Activated naive CD4-positive, alpha-beta T cell treated with anti-CD3 and anti-CD28 coated beads for 36 hours (primary cell): Measurements from ENCODE around the gene HOXB9. TPM values are rescaled to one million over a fixed set of nuclear protein-coding genes. Genes with fewer than 3 reads are reported as not detected.

Experiments
- CTCF ChIA-PET: fragments of 350-600 bp; sonication (Branson Sonifier 250); formaldehyde crosslinking; loops from one replicate; lab custom pipeline; 2021; ENCODE audit warnings: antibody characterized with exemption; lab: Charles Lee
- DNase-seq: peaks from one replicate; pipeline ENCODE4 v3.0.0-alpha.2; 2020
- H3K27ac Mint-ChIP-seq: one replicate; pipeline ENCODE4 v1.8.0; 2021; ENCODE audit warnings: mild to moderate bottlenecking, mixed read lengths
- H3K27me3 Mint-ChIP-seq: one replicate; pipeline ENCODE4 v1.8.0; 2021; ENCODE audit warnings: low read depth, mixed read lengths
- H3K36me3 Mint-ChIP-seq: one replicate; pipeline ENCODE4 v1.8.0; 2021; ENCODE audit warnings: low read depth, mixed read lengths
- H3K4me1 Mint-ChIP-seq: one replicate; pipeline ENCODE4 v1.8.0; 2021; ENCODE audit warnings: low read depth, mixed read lengths
- H3K4me3 Mint-ChIP-seq: one replicate; pipeline ENCODE4 v1.8.0; 2021; ENCODE audit warnings: mild to moderate bottlenecking, moderate library complexity, mixed read lengths
- H3K9me3 Mint-ChIP-seq: one replicate; pipeline ENCODE4 v1.8.0; 2021; ENCODE audit warnings: mixed read lengths
- intact Hi-C: fragments of 100-400 bp; cut with micrococcal nuclease; formaldehyde crosslinking; loops from one replicate; pipeline ENCODE4 v1.15.1; 2023
- total RNA-seq, 2 experiments: library from RNA; stranded (reverse); gene quantifications; one replicate each; pipeline ENCODE4 v1.2.3, GENCODE V29; 2021

HOXB9 gene
- total RNA-seq, 2 experiments from 2014 or later: 6.7 to 6.9 TPM

- CTCF ChIA-PET: interaction anchor here (0.7 to 2.7 kb wide), 8 partner anchors 11 to 130 kb away, joined by 3 to 19 read pairs (median 5); partner anchors contain the start of genes HOXB5 and HOXB9
- H3K9me3 Mint-ChIP-seq: no peaks in the 10 kb centered on the region
- no peak overlapping the region for H3K27ac Mint-ChIP-seq
- peaks cover 39% of the 10 kb centered on the region for H3K4me1 Mint-ChIP-seq
- H3K27me3 Mint-ChIP-seq: peaks cover 75% of the 10 kb centered on the region
- no peaks in the 10 kb centered on the region for H3K36me3 Mint-ChIP-seq
- DNase-seq: no peak
- H3K4me3 Mint-ChIP-seq: peak overlapping the region; percentile 67
- intact Hi-C loops: loop anchor here (2.0 to 5.0 kb wide), 2 partner anchors 16 to 110 kb away; partner anchors contain the start of genes PRAC1 and PRAC2
Observed at GRCh38 chr17:48612456-48612853, 13.7 kb downstream of the HOXB9 start.

GRCh38 chr17:48611681-48612455 lies 14.3 kb downstream of the HOXB9 start:
- Mint-ChIP-seq H3K4me3 (peak overlapping the region; percentile 89), H3K27ac (no peak overlapping the region)

DNA sequence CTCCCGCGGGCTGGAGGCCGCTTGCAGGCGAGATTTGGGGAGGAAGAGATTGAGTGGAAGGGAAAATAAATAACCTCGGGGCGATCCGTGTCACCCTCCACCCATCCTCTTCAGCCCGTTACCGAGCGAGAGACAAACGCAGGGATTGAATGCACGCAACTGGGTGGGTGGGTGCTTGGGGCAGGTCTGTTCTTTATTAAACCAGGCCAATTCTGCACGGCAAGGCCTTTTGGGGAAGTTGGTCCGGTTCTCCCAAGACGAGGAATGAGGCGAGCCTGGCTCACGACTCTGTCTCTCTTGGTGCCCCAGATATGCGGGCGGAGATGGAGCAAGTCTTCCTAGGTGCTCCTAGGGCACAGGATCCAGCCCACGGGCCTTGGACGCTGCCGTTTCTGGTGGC lies 14.9 kb downstream of the HOXB9 start:
- Mint-ChIP-seq H3K9me3 (no peaks in the 10 kb centered on the region), H3K27ac (no peak overlapping the region), H3K27me3 (peaks cover 74% of the 10 kb centered on the region), H3K4me3 (peak overlapping the region; percentile 89), H3K4me1 (peaks cover 34% of the 10 kb centered on the region), H3K36me3 (no peaks in the 10 kb centered on the region)
- CTCF ChIA-PET: no interaction called here
- DNase-seq: no peak
- intact Hi-C loops: loop anchor here (5.0 kb wide), 1 partner anchor 111 kb away; the partner anchor contains the start of genes PRAC1 and PRAC2

More at GRCh38 chr17:48611681-48612455, 14.3 kb downstream of the HOXB9 start:
- peak; percentile 32 for DNase-seq
- CTCF ChIA-PET: interaction anchor here (1.5 kb wide), 1 partner anchor 14 kb away, joined by 5 read pairs; the partner anchor contains the start of gene HOXB9
- Mint-ChIP-seq H3K27me3 (peaks cover 74% of the 10 kb centered on the region), H3K4me1 (peaks cover 34% of the 10 kb centered on the region), H3K36me3 (no peaks in the 10 kb centered on the region), H3K9me3 (no peaks in the 10 kb centered on the region)
- intact Hi-C loops: loop anchor here (2.0 to 5.0 kb wide), 2 partner anchors 15 to 110 kb away; partner anchors contain the start of genes PRAC1 and PRAC2

- Mint-ChIP-seq H3K27me3 (peaks cover 71% of the 10 kb centered on the region), H3K4me3 (peak within 1 kb of the TSS; percentile 89), H3K36me3 (no peaks in the 10 kb centered on the region), H3K27ac (no peak within 1 kb of the TSS), H3K4me1 (peaks cover 33% of the 10 kb centered on the region), H3K9me3 (no peaks in the 10 kb centered on the region)
- CTCF ChIA-PET: interaction anchor here (1.2 to 2.7 kb wide), 3 partner anchors 8 to 113 kb away, joined by 5 to 15 read pairs (median 5); partner anchors contain the start of gene PRAC2
- intact Hi-C loops: loop anchor here (5.0 kb wide), 1 partner anchor 112 kb away; the partner anchor contains the start of genes PRAC1 and PRAC2
- DNase-seq: peak; percentile 77
Observed at GRCh38 chr17:48610282-48611211, 15.6 kb downstream of the HOXB9 start, which contains the start of gene HOXB7. TSS of gene HOXB7 (minus strand) at chr17:48611017. CDS start at chr17:48610918, 99 bp downstream.

- peak overlapping the region; percentile 89 for H3K4me3 Mint-ChIP-seq
- no peak for DNase-seq
- H3K36me3 Mint-ChIP-seq: no peaks in the 10 kb centered on the region
- no peak overlapping the region for H3K27ac Mint-ChIP-seq
- peaks cover 68% of the 10 kb centered on the region for H3K27me3 Mint-ChIP-seq
- H3K4me1 Mint-ChIP-seq: peaks cover 27% of the 10 kb centered on the region
- CTCF ChIA-PET: interaction anchor here (0.6 to 2.7 kb wide), 5 partner anchors 8 to 187 kb away, joined by 3 to 15 read pairs (median 5); partner anchors contain the start of gene PRAC2
- no peaks in the 10 kb centered on the region for H3K9me3 Mint-ChIP-seq
- intact Hi-C loops: loop anchor here (5.0 kb wide), 1 partner anchor 112 kb away; the partner anchor contains the start of genes PRAC1 and PRAC2
Observed at GRCh38 chr17:48609759-48610281, 16.3 kb downstream of the HOXB9 start.

GRCh38 chr17:48609033-48609432 lies 17.1 kb downstream of the HOXB9 start:
- Mint-ChIP-seq H3K4me3 (no peak overlapping the region), H3K4me1 (peaks cover 28% of the 10 kb centered on the region), H3K27me3 (peaks cover 70% of the 10 kb centered on the region), H3K27ac (no peak overlapping the region), H3K36me3 (no peaks in the 10 kb centered on the region), H3K9me3 (no peaks in the 10 kb centered on the region)
- CTCF ChIA-PET: interaction anchor here (0.6 to 3.3 kb wide), 5 partner anchors 7 to 188 kb away, joined by 3 to 15 read pairs (median 5); partner anchors contain the start of gene HOXB5
- intact Hi-C loops: no loop called here
- DNase-seq: no peak

- no peak overlapping the region for H3K4me3 Mint-ChIP-seq
- intact Hi-C loops: no loop called here
- H3K9me3 Mint-ChIP-seq: no peaks in the 10 kb centered on the region
- H3K27ac Mint-ChIP-seq: no peak overlapping the region
- H3K27me3 Mint-ChIP-seq: peaks cover 69% of the 10 kb centered on the region
- CTCF ChIA-PET: interaction anchor here (1.3 to 3.3 kb wide), 3 partner anchors 10 to 24 kb away, joined by 5 to 15 read pairs (median 15); partner anchors contain the start of gene HOXB5
- peaks cover 27% of the 10 kb centered on the region for H3K4me1 Mint-ChIP-seq
- DNase-seq: no peak
- no peaks in the 10 kb centered on the region for H3K36me3 Mint-ChIP-seq
Observed at GRCh38 chr17:48608494-48608834, 17.7 kb downstream of the HOXB9 start.

DNA sequence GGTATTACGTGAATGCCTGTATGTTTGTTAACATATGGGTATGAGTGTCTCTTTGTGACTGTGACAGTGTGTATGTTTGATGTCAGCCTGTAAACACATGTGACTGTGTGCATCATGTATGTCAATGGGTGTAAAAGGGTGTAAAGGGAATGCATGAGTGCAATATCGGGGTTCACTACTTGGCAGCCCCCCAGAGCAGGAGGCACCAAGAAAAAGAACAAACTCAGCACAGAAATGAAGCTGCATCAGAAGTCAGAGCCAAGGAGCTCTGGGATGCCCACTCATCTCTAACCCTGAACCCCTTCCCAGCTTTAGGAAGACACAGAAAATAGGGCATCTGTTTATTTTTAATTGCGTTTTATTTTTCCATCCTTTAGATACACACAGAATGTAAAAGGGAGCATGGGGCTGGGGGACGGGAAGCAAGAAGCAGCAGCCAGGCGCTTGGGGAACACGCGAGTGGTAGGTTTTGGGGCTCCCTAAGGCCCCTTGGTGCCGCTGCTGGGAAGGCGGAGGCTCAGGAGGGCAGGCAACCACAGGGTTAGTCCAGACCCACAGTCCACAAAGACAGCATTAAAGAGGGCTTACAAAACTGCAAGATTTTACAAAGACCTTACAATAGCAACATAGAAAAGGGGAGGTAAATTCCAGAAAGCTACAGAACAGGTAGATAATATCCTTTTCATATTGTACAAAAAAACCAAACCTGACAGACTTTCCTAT lies 19.1 kb downstream of the HOXB9 start:
- peaks cover 73% of the 10 kb centered on the region for H3K27me3 Mint-ChIP-seq
- no peak overlapping the region for H3K4me3 Mint-ChIP-seq
- peaks cover 25% of the 10 kb centered on the region for H3K4me1 Mint-ChIP-seq
- H3K9me3 Mint-ChIP-seq: no peaks in the 10 kb centered on the region
- no peak overlapping the region for H3K27ac Mint-ChIP-seq
- H3K36me3 Mint-ChIP-seq: no peaks in the 10 kb centered on the region
- intact Hi-C loops: no loop called here
- no peak for DNase-seq
- CTCF ChIA-PET: interaction anchor here (0.7 to 3.3 kb wide), 8 partner anchors 9 to 154 kb away, joined by 3 to 15 read pairs (median 5); partner anchors contain the start of genes HOXB5, HOXB8 and HOXB9

DNA sequence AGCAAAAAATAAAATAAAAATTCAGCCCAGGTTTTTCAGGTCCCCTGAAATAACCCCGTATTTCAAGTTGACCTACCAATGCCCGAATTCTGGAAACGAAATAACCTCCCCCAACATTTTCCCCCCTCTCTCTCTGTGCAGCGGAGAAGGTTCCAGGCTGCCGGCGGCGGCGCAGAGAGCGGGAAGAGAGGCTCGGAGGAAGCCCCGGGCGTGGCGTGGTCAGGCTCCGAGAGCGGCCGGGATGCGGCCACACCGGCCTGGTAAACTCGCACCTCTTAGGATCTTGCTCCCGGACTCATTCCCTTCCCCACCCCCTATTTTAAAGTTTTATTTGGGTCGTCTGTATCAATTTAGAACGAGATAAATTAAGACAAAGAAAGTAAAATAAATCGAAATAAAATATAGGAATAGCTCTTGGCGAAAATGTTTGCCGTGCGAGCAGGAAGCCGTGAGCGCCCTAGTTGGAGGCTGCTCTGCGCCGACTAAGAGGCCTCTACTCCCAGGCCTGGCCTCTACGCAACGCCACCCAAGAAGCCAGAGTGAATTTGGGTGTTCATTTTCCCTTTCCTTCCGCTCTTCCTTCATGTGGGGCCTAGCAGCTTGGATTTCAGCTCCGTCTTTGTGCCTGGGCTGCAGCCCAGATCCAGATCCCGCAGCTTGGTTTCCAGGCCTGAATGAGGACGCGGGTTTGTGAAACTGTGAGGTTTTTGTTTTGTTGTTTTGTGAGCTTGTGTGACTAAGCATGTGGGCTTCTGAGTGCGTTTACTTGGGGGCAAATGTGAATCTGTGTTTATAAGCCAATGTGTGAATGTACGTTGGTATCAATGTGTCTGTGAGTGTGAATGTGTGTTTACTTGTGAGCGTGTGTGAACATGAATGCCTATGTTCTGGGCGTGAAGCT lies 19.9 kb downstream of the HOXB9 start:
- DNase-seq: no peak
- no peaks in the 10 kb centered on the region for H3K36me3 Mint-ChIP-seq
- H3K27me3 Mint-ChIP-seq: peaks cover 76% of the 10 kb centered on the region
- H3K9me3 Mint-ChIP-seq: no peaks in the 10 kb centered on the region
- intact Hi-C loops: no loop called here
- peaks cover 22% of the 10 kb centered on the region for H3K4me1 Mint-ChIP-seq
- H3K27ac Mint-ChIP-seq: no peak overlapping the region
- no peak overlapping the region for H3K4me3 Mint-ChIP-seq
- CTCF ChIA-PET: interaction anchor here (1.0 to 3.3 kb wide), 5 partner anchors 10 to 30 kb away, joined by 3 to 15 read pairs (median 5); partner anchors contain the start of genes HOXB5, HOXB8 and HOXB9

- no peak overlapping the region for H3K27ac Mint-ChIP-seq
- peaks cover 79% of the 10 kb centered on the region for H3K27me3 Mint-ChIP-seq
- no peak overlapping the region for H3K4me3 Mint-ChIP-seq
- H3K4me1 Mint-ChIP-seq: peaks cover 18% of the 10 kb centered on the region
- H3K36me3 Mint-ChIP-seq: no peaks in the 10 kb centered on the region
- intact Hi-C loops: no loop called here
- CTCF ChIA-PET: interaction anchor here (1.0 kb wide), 2 partner anchors 13 to 31 kb away, joined by 5 read pairs; no protein-coding TSS in a partner anchor
- no peak for DNase-seq
- H3K9me3 Mint-ChIP-seq: no peaks in the 10 kb centered on the region
Observed at GRCh38 chr17:48605409-48605919, 20.7 kb downstream of the HOXB9 start.
